Measurements from ENCODE around the gene NFS1. TPM values are rescaled to one million over a fixed set of nuclear protein-coding genes. Genes with fewer than 3 reads are reported as not detected.

Gene NFS1
- polyA plus RNA-seq, 3 donors: 16.9 to 34.6 (median 17.6) TPM

GRCh38 chr20:35629427-35630145 lies 69.6 kb downstream of the NFS1 start:
- WGBS, 3 donors: 86 to 93% (median 90%) methylated on average over 12 of the region's 12 CpGs

GRCh38 chr20:35627121-35627520 lies 72.0 kb downstream of the NFS1 start:
- WGBS, 3 donors: 95 to 98% (median 96%) methylated on average over 8 of the region's 8 CpGs

More at GRCh38 chr20:35629427-35630145, 69.6 kb downstream of the NFS1 start:
- H3K27ac ChIP-seq (ENCODE audit: low read depth, low read length): no peak overlapping the region

GRCh38 chr20:35626386-35627001 lies 72.7 kb downstream of the NFS1 start:
- WGBS, 3 donors: 93 to 97% (median 95%) methylated on average over 13 of the region's 13 CpGs
- no peak overlapping the region for H3K27ac ChIP-seq (ENCODE audit: low read depth, low read length)

More at GRCh38 chr20:35627121-35627520, 72.0 kb downstream of the NFS1 start:
- no peak overlapping the region for H3K27ac ChIP-seq (ENCODE audit: low read depth, low read length)

- H3K27ac ChIP-seq (ENCODE audit: low read depth, low read length): no peak overlapping the region
- WGBS, 3 donors: 96 to 97% (median 96%) methylated on average over 6 of the region's 6 CpGs
Observed at GRCh38 chr20:35625584-35626385, 73.4 kb downstream of the NFS1 start.

GRCh38 chr20:35621560-35621946 lies 77.6 kb downstream of the NFS1 start:
- no peak overlapping the region for H3K27ac ChIP-seq (ENCODE audit: low read depth, low read length)
- 87 to 98% (median 94%) methylated on average over 2 of the region's 2 CpGs for WGBS, 3 donors

- 88 to 93% (median 89%) methylated on average over 11 of the region's 11 CpGs for WGBS, 3 donors
Observed at GRCh38 chr20:35620818-35621559, 78.2 kb downstream of the NFS1 start.

GRCh38 chr20:35619196-35620095 lies 79.7 kb downstream of the NFS1 start:
- WGBS, 3 donors: 5 to 6% (median 6%) methylated on average over 48 to 49 of the region's 49 CpGs
- H3K27ac ChIP-seq (ENCODE audit: low read depth, low read length): no peak overlapping the region

More at GRCh38 chr20:35620818-35621559, 78.2 kb downstream of the NFS1 start:
- H3K27ac ChIP-seq (ENCODE audit: low read depth, low read length): no peak overlapping the region

GRCh38 chr20:35618263-35619131 lies 80.7 kb downstream of the NFS1 start:
- no peak overlapping the region for H3K27ac ChIP-seq (ENCODE audit: low read depth, low read length)
- 6 to 13% (median 10%) methylated on average over 35 of the region's 35 CpGs for WGBS, 3 donors

Other genes starting within 250 kb of the NFS1 start
- 1 to 10 TPM; 3.6 to 7.1 (median 5.1) TPM for gene CEP250, start 243.8 kb downstream of the NFS1 start, polyA plus RNA-seq
- gene C20orf173, start 169.7 kb downstream of the NFS1 start, polyA plus RNA-seq: not detected
- gene ERGIC3, start 157.3 kb downstream of the NFS1 start, polyA plus RNA-seq: 100 to 1,000 TPM; 144 to 189 (median 163) TPM
- 10 to 100 TPM in 1 of 3 donors, 1 to 10 TPM in 2; 2.8 to 45.5 (median 3.2) TPM for gene SPAG4, start 83.5 kb downstream of the NFS1 start, polyA plus RNA-seq
- gene CPNE1, start 34.5 kb downstream of the NFS1 start, polyA plus RNA-seq: 100 to 1,000 TPM in 2 of 3 donors, 10 to 100 TPM in 1; 79.7 to 146 (median 105) TPM
- 10 to 100 TPM in 2 of 3 donors, 1 to 10 TPM in 1; 6.4 to 19.5 (median 17.8) TPM for gene RBM12, start 34.5 kb downstream of the NFS1 start, polyA plus RNA-seq
- gene ROMO1, start 53 bp upstream of the NFS1 start, polyA plus RNA-seq: 100 to 1,000 TPM; 211 to 389 (median 355) TPM
- gene RBM39, start 42.9 kb upstream of the NFS1 start, polyA plus RNA-seq: 100 to 1,000 TPM; 107 to 170 (median 150) TPM
- 10 to 100 TPM in 2 of 3 donors, 1 to 10 TPM in 1; 5.9 to 26.5 (median 16.0) TPM for gene PHF20, start 72.7 kb upstream of the NFS1 start, polyA plus RNA-seq

Measured in adipose tissue (tissue), 3 donors.